Fibroblast of mammary gland (primary cell): Measurements from ENCODE around the gene KSR1.
"Not testable (repeated sequence)": the region's sequence is repeated elsewhere in the genome, so short reads cannot be mapped to it uniquely, and the experiment has no call there.

Experiments used
- DNase-seq: peaks from one replicate; pipeline ENCODE4 v3.0.0-alpha.2; 2010; ENCODE audit warnings: low read depth
- H3K4me3 ChIP-seq: 2 replicates; pipeline ENCODE4 v1.5.1; 2011; ENCODE audit warnings: low read depth, mild to moderate bottlenecking, low read length, moderate library complexity; ENCODE audit not compliant: control insufficient read depth
- TF ChIP-seq, protein P1 (sequence below): conservative IDR thresholded peaks from 2 replicates; pipeline ENCODE4 v1.5.1; 2011; ENCODE audit warnings: low read depth, low read length, inconsistent platforms; ENCODE audit not compliant: control insufficient read depth, insufficient read depth

KSR1 gene

DNA sequence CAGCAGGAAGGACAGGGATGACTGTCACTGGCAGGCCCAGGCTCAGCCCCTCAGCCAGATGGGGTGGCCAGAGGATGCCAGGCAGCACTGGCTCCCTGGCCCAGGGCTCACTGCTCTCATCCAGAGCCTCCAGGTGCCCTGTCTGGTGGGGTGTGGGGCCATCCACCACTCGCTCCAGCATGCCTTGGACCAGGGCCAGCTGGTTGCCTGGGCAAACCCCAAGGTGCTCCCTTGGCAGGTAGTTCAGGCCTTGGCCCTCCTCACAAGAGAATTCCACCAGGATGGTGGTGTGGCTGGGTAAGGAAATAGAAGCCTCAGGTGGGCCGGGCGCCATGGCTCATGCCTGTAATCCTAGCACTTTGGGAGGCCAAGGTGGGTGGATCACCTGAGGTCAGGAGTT, 204.2 kb downstream of the KSR1 start:
- TF ChIP-seq, protein P1, sequence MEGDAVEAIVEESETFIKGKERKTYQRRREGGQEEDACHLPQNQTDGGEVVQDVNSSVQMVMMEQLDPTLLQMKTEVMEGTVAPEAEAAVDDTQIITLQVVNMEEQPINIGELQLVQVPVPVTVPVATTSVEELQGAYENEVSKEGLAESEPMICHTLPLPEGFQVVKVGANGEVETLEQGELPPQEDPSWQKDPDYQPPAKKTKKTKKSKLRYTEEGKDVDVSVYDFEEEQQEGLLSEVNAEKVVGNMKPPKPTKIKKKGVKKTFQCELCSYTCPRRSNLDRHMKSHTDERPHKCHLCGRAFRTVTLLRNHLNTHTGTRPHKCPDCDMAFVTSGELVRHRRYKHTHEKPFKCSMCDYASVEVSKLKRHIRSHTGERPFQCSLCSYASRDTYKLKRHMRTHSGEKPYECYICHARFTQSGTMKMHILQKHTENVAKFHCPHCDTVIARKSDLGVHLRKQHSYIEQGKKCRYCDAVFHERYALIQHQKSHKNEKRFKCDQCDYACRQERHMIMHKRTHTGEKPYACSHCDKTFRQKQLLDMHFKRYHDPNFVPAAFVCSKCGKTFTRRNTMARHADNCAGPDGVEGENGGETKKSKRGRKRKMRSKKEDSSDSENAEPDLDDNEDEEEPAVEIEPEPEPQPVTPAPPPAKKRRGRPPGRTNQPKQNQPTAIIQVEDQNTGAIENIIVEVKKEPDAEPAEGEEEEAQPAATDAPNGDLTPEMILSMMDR = no peak
- DNase-seq = no peak
- H3K4me3 ChIP-seq = no peak overlapping the region

DNA sequence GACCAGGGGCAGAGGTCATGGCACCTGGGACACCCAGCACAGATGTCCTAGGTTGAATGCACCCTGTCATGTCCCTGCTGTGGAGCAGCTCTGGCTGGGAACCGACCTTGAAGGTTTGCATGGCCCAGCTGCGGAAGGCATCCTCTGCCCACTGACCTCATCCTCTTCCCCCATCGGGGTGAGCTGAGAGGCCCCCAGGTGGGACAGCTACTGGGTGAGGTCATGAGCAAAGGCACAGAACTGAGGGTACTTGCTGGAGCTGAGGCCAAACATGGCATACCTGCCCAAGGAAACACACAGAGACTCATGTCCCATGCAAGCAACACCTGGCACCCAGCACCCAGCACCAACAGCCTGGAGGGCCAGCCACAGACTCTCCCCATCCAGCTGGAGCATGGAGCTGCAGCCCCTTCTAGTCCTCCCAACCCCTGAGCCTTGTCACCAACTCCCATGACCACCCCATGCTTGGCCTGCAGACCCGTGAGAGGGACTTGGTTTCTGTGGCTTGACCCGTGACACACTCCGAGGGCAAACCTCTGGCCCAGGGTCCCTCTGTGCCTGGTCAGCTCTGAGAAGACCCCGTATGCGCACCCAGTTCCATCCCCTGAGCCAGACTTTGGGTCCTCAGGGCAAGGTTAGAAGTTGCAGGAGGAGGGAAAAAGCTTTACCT, 207.8 kb downstream of the KSR1 start:
- H3K4me3 ChIP-seq = no peak overlapping the region
- TF ChIP-seq, protein P1 = no peak
- DNase-seq = no peak

DNA sequence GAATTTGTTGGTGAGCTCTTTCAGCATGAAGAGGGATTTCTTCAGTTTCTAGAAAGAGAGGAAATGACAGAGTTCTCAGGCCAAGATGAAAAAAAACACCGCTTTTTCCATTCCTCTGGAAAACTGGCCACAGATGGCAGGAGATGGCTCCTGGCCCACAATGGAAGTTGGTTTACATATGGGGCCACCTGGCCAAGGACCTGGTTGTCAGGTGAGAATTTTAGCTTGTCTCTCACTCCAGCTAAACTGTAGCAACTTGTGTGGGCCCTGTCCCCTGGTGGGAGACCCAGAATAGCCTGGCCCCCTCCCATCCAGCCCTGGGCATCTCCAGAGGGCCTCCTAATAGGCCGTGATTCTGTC, 208.3 kb downstream of the KSR1 start:
- H3K4me3 ChIP-seq = no peak overlapping the region
- TF ChIP-seq, protein P1 = no peak
- DNase-seq = no peak

DNA sequence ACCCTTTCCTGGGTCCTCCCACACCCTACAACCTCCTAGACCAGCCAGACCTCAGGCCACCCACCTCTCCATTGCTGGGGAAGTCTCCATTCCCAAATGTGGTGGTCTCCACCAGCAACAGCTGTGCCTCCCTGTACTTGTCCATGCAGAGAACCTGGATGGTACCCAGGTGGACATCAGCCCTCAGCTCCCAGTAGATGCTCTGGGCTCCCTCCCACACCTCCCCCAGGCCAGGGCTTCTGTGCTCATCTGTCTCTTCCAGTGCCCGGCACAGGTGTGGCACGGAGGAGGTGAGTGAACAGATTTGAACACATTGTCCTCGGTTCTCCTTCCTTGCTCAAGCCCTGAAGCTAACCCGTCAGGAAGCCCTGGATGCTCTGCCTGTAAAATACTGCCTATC, 209.3 kb downstream of the KSR1 start:
- no peak for DNase-seq
- no peak overlapping the region for H3K4me3 ChIP-seq
- TF ChIP-seq, protein P1 = no peak

DNA sequence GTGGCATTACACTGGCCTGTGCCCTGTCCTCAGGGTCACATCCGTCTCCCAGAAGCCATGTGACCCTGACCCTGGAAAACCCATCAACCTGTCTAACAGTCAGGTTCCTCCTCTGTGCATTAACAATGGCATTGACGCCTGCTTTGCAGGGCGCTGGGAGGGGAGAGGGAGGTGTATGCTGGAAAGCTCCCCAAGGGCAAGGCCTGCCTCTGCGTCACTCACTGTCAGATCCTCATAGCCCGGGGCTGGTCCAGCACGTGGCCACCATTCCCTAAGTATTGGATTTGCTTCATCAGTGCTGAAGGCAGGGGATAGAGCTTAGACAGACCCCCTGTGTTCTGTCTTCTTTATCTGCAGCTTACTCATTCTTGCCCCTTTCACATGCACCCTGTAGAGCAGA, 210.0 kb downstream of the KSR1 start:
- H3K4me3 ChIP-seq, DNase-seq: not testable (repeated sequence)

DNA sequence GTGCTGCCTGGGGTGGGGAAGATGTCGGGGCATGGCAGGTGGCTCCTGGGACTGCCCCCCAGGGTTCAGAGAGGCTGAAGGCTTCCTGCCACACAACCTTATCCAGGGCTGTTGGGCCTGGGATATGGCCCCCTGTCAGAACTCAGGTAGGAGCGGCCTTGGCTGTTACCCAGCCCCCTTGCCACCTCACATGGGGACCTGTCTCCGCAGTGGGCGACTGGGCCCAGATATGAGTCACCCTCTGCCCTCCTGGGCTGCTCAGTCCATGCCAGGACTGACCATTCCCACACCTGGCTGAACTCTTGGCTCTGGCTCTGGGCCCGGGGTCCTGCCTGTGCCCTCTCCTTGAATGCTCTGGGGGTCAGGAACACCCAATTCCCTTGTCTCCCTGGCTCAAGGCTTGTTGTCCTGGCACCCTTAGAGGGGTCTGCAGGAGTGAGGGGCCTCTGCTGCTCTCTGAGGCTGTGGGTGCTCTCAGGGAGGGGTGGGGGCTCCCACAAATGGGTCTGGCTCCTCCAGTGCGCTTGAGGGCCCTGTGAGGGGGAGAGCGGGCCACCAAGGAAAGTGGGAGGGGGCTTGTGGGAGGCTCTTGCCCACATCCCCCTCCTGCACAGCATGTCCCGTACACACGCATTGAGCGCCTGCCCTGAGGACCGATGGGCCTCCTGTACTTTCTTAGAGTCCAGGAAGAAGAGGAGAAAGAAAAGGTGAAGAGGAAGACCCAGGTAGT, 210.7 kb downstream of the KSR1 start:
- TF ChIP-seq, protein P1 = no peak

DNA sequence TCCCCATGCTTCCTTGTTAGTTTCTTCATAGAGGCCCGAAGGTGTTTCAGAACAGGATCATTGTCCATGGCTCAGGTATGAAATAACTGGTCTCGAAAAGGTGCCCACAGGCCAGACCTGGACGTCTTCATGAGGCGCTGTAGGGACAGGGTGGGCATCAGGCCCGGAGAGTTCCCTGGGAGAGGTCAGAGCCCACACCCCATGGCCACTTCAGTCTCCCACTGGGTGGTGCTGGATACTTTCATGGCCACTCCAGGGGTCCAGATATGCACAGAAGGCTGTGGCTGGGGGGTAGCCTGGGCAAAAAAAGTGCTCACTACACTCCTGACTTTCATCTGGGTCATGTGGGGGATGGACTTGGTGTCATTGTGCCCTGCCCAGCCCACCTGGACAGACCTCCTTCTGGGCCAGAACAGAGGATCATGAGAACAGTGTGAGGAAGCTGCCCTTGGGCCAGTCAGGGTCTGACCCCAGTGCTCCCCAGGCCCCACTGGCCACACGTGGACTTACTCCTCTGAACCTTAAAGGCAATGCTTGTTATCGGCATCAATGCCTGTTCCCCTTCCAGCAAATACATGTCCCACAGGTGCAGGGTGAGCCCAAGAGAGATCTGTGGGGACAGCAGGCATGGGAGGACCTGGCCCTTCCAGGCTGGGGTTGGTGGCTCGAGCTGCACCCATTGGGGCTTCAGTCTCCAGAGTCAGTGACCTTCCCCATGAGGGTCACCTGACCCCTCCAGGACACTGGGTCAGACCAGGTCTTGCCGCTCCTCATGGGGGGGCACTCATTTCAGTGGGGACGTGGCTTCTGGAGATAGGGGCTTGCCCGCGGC, 211.6 kb downstream of the KSR1 start:
- no peak for DNase-seq
- TF ChIP-seq, protein P1 = no peak
- H3K4me3 ChIP-seq = no peak overlapping the region

More for the DNA sequence above, 210.7 kb downstream of the KSR1 start:
- DNase-seq = no peak
- no peak overlapping the region for H3K4me3 ChIP-seq
